Muscle of arm (tissue), 14 donors: Measurements from ENCODE around the gene TCP11L1. TPM values are rescaled to one million over a fixed set of nuclear protein-coding genes. Genes with fewer than 3 reads are reported as not detected.

Experiments used
- DNase-seq: peaks from one replicate; pipeline ENCODE4 v3.0.0-alpha.2; 2013
- long read RNA-seq, 11 donors: transcript quantifications; one replicate each; lab custom pipeline, GENCODE V29; 2026
- polyA plus RNA-seq, 12 donors: library from polyadenylated mRNA; unstranded; fragments of 120-200 nt; gene quantifications; one replicate each; pipeline ENCODE4 v1.2.1, GENCODE V29; 2013; ENCODE audit not compliant: insufficient read length in 12 of 12

Gene TCP11L1, protein sequence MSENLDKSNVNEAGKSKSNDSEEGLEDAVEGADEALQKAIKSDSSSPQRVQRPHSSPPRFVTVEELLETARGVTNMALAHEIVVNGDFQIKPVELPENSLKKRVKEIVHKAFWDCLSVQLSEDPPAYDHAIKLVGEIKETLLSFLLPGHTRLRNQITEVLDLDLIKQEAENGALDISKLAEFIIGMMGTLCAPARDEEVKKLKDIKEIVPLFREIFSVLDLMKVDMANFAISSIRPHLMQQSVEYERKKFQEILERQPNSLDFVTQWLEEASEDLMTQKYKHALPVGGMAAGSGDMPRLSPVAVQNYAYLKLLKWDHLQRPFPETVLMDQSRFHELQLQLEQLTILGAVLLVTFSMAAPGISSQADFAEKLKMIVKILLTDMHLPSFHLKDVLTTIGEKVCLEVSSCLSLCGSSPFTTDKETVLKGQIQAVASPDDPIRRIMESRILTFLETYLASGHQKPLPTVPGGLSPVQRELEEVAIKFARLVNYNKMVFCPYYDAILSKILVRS
- polyA plus RNA-seq: 10 to 100 TPM in 10 of 12 donors, 1 to 10 TPM in 1, not detected in 1; 8.8 to 21.1 (median 12.2) TPM
- long read RNA-seq, donor 1, partial matches to known transcripts: 70 of 73 reads
- long read RNA-seq, donor 1, other reads (novel, unspliced or antisense): 0 of 73 reads
- long read RNA-seq, donor 2, partial matches to known transcripts: 70 of 80 reads
- long read RNA-seq, donor 2, other reads (novel, unspliced or antisense): 8 of 80 reads
- long read RNA-seq, donor 3: 0 reads
- long read RNA-seq, donor 4, partial matches to known transcripts: 15 of 16 reads
- long read RNA-seq, donor 4, other reads (novel, unspliced or antisense): 0 of 16 reads
- long read RNA-seq, donor 5: 0 reads
- long read RNA-seq, donor 6, partial matches to known transcripts: 0 of 1 reads
- long read RNA-seq, donor 6, other reads (novel, unspliced or antisense): 0 of 1 reads
- long read RNA-seq, donor 7, partial matches to known transcripts: 26 of 27 reads
- long read RNA-seq, donor 7, other reads (novel, unspliced or antisense): 0 of 27 reads
- long read RNA-seq, donor 8, partial matches to known transcripts: 0 of 5 reads
- long read RNA-seq, donor 8, other reads (novel, unspliced or antisense): 0 of 5 reads
- long read RNA-seq, donor 9, partial matches to known transcripts: 0 of 1 reads
- long read RNA-seq, donor 9, other reads (novel, unspliced or antisense): 0 of 1 reads
- long read RNA-seq, donor 10, partial matches to known transcripts: 68 of 73 reads
- long read RNA-seq, donor 10, other reads (novel, unspliced or antisense): 0 of 73 reads
- long read RNA-seq, donor 11, partial matches to known transcripts: 0 of 1 reads
- long read RNA-seq, donor 11, other reads (novel, unspliced or antisense): 0 of 1 reads

DNA sequence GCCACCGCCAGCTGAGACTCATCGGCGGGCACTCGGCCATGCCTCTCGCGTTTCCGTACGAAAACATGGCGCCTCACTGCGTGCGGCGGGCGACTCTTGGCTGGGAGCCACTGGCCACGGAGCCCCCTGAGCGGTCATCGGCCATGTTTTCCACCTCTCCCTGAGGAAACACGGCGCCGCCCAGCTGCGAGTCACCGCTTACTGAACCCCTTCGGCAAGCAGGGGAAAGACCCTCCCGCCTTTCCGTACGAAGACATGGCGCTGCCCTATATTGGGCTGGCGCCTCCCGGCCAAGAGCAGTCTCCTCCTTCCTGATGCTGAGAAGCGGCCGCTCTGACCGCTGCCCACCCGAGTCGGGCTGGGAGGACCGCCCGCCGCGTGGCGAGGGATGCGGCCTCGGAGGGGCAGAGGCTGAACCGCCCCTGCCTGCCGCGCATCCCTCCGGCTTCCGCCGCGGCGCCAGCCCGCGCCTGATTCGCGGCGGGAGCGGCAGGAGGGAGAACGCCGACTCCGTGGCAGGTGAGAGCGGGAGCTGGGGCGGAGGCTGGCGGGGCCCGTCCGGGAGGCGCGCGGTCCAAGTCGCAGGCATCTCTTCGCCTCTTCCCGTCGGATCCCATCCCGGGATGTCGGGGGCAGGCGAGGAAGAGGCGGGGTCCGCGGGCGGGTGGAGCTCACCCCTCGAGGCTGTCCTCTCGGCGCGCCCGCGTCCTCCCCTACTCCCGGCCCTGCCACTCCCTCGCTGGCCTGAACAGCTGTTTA, at the start of gene TCP11L1:
TSS of gene TCP11L1 (plus strand) at position 299 of the 759 bp plus-strand sequence. CDS start 4,202 bp downstream, outside the sequence.
- DNase-seq: peak; percentile 97

- DNase-seq: no peak
Measured at GRCh38 chr11:32990481-32990880, 48.9 kb upstream of the TCP11L1 start.

DNA sequence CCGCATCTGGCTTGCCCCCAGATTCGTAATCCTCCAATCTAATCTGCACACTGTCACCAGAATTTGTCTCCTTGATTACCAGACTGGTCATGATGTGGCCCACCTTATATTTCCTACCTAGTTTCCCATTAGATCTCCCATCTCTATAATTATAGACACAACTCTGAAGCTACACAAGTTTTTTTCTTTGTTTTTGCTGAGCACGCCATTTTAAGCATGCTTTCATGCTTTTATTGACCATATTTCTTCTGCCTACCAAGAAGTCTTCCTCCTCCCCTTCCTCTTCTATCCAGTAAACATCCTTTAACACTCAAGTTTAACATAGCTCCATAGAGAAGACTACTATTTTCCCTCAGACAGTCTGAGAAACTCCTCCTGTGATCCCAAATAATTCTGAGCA, 47.9 kb upstream of the TCP11L1 start:
- no peak for DNase-seq

GRCh38 chr11:32991898-32992297, 47.5 kb upstream of the TCP11L1 start:
- no peak for DNase-seq

DNA sequence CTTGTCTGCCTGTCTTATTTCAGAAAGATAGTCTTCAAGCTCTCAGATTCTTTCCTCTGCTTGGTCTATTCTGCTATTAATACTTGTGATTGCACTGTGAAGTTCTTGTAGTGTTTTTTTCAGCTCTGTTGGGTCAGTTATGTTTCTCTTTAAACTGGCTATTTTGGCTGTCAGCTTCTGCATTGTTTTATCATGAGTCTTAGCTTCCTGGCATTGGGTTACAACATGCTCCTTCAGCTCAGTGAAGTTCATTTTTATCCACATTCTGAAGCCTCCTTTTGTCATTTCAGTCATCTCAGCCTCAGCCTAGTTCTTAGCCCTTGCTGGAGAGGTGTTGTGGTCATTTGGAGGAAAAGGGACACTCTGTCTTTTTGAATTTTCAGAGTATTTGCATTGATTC, 39.2 kb upstream of the TCP11L1 start:
- no peak for DNase-seq

DNA sequence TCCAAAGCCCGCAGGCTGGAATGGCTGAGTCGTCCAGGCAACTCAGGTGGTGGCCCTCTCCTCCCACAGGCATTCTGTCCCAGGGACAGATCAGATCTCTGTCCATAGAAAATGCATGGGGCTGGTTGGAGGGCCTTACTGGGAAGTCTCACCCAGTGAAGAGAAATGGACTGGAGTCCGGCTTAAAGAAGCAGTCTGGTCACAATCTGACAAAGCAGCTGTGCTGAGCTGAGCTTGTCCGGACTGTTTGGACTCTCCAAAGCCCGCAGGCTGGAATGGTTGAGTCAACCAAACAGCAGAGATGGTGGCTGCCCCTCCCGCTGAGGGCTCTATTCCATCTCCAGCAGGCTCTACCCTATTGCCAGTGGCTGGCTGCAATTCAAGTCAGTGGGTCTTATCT, 38.1 kb upstream of the TCP11L1 start:
- no peak for DNase-seq

- no peak for DNase-seq
Measured at GRCh38 chr11:33001751-33002542, 37.4 kb upstream of the TCP11L1 start.

GRCh38 chr11:33005175-33005574, 34.2 kb upstream of the TCP11L1 start:
- DNase-seq: no peak

GRCh38 chr11:33006010-33006409, 33.4 kb upstream of the TCP11L1 start:
- DNase-seq: no peak

DNA sequence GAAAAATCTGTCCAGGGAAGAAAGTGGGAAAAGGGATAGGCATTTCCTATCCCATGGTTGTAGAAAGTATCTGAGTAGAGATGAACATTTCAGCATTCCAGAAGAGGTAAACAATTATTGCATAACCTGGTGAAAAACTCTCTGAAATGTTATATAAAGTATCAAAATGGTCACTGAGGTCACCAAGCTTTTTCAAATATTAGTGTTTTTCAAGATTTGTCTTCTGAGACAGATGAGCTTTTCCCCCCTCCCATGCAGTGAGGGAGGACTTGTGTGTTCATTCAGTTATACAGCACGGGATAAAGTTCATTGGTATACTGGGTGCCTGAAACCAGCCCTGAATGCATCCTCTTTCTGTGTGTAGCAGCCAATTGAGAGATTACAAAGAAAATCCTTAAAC, 25.6 kb upstream of the TCP11L1 start:
- no peak for DNase-seq

DNA sequence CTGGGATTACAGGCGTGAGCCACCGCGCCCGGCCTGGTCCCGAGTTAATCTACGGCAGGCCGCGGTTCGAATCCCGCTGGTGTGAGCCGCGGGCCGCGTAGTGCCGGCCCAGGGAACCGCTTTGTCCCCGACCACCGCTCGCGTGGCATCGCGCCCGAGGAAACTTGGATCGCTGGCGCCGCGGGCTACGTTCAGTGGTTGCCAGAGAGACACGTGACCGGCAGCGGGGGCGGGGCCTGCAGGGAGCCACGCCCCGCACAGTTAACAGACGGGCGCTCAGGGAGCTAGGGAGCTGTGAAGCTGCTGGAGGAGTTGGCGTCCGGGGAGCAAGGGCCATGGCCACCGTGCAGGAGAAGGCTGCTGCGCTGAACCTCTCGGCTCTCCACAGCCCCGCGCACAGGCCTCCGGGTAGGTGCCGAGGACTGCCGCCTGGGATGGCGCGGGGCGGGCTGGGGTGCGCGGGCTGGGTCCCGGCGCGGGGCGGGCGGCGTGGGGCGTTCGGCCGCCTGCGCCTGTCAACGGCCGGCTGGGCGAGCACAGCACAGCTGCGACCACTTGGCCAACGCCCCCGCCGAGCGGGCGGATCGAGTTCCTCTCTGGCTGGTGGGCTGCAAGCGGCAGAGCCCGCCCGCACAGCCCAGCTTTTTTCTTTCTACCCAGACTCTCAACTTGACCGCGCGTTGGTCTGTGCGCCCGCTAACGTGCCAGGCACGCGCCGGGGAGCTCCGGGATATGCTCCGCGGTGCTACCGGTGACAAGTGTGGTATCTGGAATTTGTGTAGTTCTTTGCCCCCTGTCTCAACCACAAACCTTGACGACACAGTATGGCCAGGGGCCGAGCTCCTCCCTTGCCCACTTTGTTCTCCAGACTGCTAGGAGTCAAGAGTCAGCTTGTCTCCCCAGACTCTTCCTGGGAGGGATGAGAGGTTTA, 23.5 kb upstream of the TCP11L1 start, which contains the start of gene DEPDC7:
TSS of gene DEPDC7 (plus strand) at position 258 of the 931 bp plus-strand sequence. CDS start at position 336, 78 bp downstream.
- peak; percentile 89 for DNase-seq

- no peak for DNase-seq
Measured at GRCh38 chr11:33016654-33017053, 22.7 kb upstream of the TCP11L1 start.

GRCh38 chr11:33017478-33017877, 21.9 kb upstream of the TCP11L1 start:
- no peak for DNase-seq

DNA sequence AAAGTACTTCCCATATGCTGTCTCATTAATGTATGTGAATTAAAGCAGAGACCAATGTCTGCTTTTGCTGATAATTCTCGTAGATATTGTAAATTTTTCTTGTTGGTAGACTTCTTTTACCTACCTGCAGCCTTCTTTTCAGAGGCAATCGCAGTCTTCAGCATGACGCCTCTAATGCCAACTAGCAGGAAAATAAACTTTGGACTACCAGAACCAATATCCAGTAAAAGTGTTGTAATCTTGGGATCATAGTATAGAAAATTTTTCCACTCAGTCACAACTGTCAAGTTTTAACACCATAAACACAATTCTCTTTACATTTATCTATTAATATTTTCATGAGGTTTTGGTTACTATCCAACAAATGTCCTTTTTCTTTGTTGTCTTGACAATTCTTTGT, 21.4 kb upstream of the TCP11L1 start:
- no peak for DNase-seq

GRCh38 chr11:33018840-33019239, 20.5 kb upstream of the TCP11L1 start:
- DNase-seq: no peak

DNA sequence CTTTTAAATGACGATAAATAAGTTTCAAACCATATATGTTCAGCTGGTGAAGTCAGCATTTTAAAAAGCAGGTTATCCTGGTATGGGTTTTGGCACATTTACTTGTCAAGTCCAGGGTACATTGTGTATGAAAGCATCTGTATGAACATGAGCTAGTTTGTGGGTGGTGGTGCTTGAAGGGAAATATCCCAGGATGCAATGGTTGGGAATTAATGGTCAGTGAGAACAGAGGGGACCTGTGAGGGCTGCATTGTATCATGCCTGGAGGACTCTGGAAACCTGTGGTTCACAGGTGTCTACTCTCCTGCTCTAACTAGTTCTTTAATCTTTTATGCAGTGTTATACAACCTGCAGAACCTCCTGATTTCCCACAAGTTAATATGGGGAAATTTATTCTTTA, 17.9 kb upstream of the TCP11L1 start:
- DNase-seq: no peak

- DNase-seq: no peak
Measured at GRCh38 chr11:33021937-33022336, 17.4 kb upstream of the TCP11L1 start.

DNA sequence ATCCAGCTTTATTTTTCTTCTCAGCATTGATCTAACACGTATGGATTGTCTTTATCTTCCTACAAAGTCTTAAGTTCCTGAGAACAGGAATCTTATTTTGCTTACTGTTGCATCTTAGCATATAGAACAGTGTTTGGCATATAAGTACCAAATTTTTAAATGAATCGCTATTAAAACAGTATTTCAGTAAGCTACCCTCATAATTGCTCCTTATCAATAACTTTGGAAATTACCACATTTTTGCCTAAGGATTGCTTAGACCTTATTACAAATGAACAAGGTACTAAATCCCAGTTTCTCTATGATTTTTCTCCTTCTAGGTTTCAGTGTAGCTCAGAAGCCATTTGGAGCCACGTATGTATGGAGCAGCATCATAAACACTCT, 14.0 kb upstream of the TCP11L1 start:
- no peak for DNase-seq

DNA sequence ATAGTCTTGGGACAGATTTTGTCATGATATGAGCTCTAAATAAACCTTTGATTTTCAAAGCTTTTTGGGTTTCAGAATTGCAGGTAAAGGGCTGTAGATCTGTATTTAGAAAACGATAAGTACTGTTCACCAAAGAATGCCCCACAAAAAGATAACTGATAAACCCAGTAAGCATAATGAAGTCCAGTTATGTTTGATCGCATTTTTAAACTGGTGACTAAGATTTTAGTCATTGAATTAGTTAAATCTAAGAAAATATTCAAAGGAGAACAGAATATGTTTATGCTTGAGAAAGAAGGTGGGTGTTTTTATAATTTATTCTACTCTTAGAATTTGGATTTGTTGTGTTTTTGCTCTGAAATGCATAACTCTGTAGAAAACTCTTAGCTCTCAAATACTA, 12.1 kb upstream of the TCP11L1 start:
- no peak for DNase-seq
